Coronary artery (tissue), 2 donors: ENCODE measurements around the gene TRIL.

Experiments used
- DNase-seq: peaks from one replicate; pipeline ENCODE4 v3.0.0-alpha.2; 2017; ENCODE audit warnings: low spot score
- H3K27ac ChIP-seq, 2 donors: fragments of 200-600 bp; sonication (generic); one replicate each; pipeline ENCODE4 v1.5.1; 2016 to 2019
- H3K4me3 ChIP-seq: fragments of 200-600 bp; sonication (generic); 2 replicates; pipeline ENCODE4 v1.5.1; 2016; ENCODE audit warnings: mild to moderate bottlenecking, moderate library complexity
- CTCF ChIP-seq: fragments of 200-600 bp; sonication (generic); IDR thresholded peaks from one replicate; pipeline ENCODE4 v1.5.1; 2019; ENCODE audit warnings: antibody characterized with exemption

The TRIL gene

GRCh38 chr7:28990200-28990960 lies 32.2 kb upstream of the TRIL start:
- no peak for DNase-seq
- H3K4me3 ChIP-seq, result no peak overlapping the region
- TF ChIP-seq CTCF, result no peak
- no peak overlapping the region for H3K27ac ChIP-seq

- Histone ChIP-seq H3K4me3 (no peak overlapping the region), H3K27ac (peak overlapping the region in 1 of 2 donors; percentile 57)
- no peak for TF ChIP-seq CTCF
- DNase-seq, result no peak
These were observed 31.3 kb upstream of the TRIL start for GRCh38 chr7:28989211-28989980.

- Histone ChIP-seq H3K4me3 (no peak overlapping the region), H3K27ac (peak overlapping the region in 1 of 2 donors; percentile 57)
- no peak for DNase-seq
- no peak for TF ChIP-seq CTCF
These were observed 30.7 kb upstream of the TRIL start for GRCh38 chr7:28988810-28989209.

GRCh38 chr7:28988091-28988490 lies 30.0 kb upstream of the TRIL start:
- no peak for TF ChIP-seq CTCF
- no peak for DNase-seq
- no peak overlapping the region for H3K4me3 ChIP-seq
- peak overlapping the region in 1 of 2 donors; percentile 29 for H3K27ac ChIP-seq

GRCh38 chr7:28986765-28987110 lies 28.6 kb upstream of the TRIL start:
- H3K4me3 ChIP-seq, result no peak overlapping the region

GRCh38 chr7:28986028-28986764 lies 28.1 kb upstream of the TRIL start:
- Histone ChIP-seq H3K4me3 (no peak overlapping the region), H3K27ac (peak overlapping the region in 1 of 2 donors; percentile 52)
- TF ChIP-seq CTCF, result no peak
- DNase-seq, result no peak

More at GRCh38 chr7:28986765-28987110, 28.6 kb upstream of the TRIL start:
- DNase-seq, result no peak
- H3K27ac ChIP-seq, result peak overlapping the region in 1 of 2 donors; percentile 52
- no peak for TF ChIP-seq CTCF
